GM12878 (cell line): ENCODE data around the gene KCNK5.

ENCODE experiments used
- CTCF ChIP-seq, 3 experiments: IDR thresholded peaks in 2 of 3; conservative IDR thresholded peaks in 1 of 3; 2 replicates each; pipeline ENCODE4 v1.5.1; 2011; ENCODE audit warnings: low read depth in 3 of 3, low read length in 3 of 3, mild to moderate bottlenecking in 3 of 3, control low read depth in 2 of 3, moderate library complexity in 2 of 3, inconsistent platforms in 1 of 3, mixed read lengths in 1 of 3; ENCODE audit not compliant: control insufficient read depth in 2 of 3, insufficient read depth in 1 of 3; ENCODE audit errors: extremely low read depth in 1 of 3
- EZH2 ChIP-seq: IDR thresholded peaks from 2 replicates; pipeline ENCODE4 v1.6.1; 2012; ENCODE audit warnings: low read depth, mild to moderate bottlenecking, control low read depth, inconsistent platforms, low read length, borderline replicate concordance; ENCODE audit not compliant: control insufficient read depth
- REST ChIP-seq: IDR thresholded peaks from 2 replicates; pipeline ENCODE4 v1.6.1; 2012; ENCODE audit warnings: mild to moderate bottlenecking, low read depth, low read length

GRCh38 chr6:39221779-39222641 lies 7.3 kb downstream of the KCNK5 start:
- TF ChIP-seq EZH2 = no peak
- TF ChIP-seq CTCF (IDR thresholded peaks at IDR 0.05 in 2 of 3, conservative IDR thresholded peaks at IDR 0.05 in 1 of 3; ENCODE audit: control insufficient read depth in 2 of 3, extremely low read depth in 1 of 3, insufficient read depth in 1 of 3, low read depth in 3 of 3, low read length in 3 of 3) = no peak
- no peak for TF ChIP-seq REST
